NCI-H524 treated with DMSO at 0.1 percent for 48 hours (cell line): ENCODE data around the gene NNMT.
"Not testable (repeated sequence)": the region's sequence is repeated elsewhere in the genome, so short reads cannot be mapped to it uniquely, and the experiment has no call there.

Source experiments
- DNase-seq: peaks from one replicate; lab custom pipeline; 2025; lab: John Stamatoyannopoulos, UW

Gene NNMT

DNA sequence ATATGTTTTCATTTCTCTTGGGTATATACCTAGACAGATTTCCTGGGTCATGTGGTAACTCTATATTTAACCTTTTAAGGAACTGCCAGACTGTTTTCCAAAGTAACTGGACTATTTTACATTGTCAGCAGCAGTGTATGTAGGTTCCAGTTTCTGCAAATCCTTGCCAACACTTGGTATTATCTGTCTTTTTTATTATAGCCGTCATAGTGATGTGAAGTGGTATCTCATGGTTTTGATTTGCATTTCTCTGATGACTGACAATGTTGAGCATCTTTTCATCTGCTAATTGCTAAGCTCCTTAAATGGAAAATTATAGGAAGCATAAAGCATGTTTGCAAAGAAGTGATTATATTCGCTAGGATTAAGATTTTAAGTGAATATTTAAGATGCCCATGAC is 13.9 kb downstream of the NNMT start:
- no peak for DNase-seq

DNA sequence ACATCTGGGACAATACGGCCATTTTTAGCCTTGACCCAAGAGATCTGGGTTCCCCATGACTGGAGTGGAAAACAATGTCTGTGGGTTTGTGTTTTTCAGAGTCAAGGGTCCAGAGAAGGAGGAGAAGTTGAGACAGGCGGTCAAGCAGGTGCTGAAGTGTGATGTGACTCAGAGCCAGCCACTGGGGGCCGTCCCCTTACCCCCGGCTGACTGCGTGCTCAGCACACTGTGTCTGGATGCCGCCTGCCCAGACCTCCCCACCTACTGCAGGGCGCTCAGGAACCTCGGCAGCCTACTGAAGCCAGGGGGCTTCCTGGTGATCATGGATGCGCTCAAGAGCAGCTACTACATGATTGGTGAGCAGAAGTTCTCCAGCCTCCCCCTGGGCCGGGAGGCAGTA is 15.7 kb downstream of the NNMT start:
- no peak for DNase-seq

- no peak for DNase-seq
Observed at GRCh38 chr11:114314096-114314495, 17.9 kb downstream of the NNMT start.

DNA sequence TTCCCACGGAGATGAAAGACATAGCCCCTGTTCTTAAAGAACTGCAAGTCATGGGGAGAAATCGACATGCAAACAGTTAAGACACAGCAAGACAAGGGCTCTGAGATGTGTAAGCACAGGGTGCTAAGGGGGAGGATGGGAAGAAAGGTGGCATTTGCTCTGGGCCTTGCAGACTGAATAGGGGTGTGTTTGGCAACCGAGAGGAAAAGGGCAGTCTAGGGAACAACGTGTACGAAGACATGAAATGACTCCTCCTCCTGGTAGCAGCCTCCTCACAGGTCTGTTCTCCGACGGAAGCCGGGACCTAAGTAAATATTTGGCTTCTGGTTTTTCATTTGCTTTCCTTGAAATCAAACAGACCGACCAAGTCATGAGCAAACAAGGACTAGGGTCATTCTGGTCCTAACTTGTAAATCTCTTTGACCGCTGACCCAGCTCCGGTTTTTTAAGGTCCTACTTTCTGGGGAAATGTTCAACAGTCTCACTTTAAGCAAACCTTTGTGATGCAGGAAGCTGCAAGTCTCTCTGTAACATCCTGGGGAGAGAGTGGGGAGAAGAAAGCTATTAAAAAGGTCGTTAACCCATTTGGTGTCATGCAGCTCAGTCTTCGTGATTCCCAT is 19.7 kb downstream of the NNMT start:
- no peak for DNase-seq

DNA sequence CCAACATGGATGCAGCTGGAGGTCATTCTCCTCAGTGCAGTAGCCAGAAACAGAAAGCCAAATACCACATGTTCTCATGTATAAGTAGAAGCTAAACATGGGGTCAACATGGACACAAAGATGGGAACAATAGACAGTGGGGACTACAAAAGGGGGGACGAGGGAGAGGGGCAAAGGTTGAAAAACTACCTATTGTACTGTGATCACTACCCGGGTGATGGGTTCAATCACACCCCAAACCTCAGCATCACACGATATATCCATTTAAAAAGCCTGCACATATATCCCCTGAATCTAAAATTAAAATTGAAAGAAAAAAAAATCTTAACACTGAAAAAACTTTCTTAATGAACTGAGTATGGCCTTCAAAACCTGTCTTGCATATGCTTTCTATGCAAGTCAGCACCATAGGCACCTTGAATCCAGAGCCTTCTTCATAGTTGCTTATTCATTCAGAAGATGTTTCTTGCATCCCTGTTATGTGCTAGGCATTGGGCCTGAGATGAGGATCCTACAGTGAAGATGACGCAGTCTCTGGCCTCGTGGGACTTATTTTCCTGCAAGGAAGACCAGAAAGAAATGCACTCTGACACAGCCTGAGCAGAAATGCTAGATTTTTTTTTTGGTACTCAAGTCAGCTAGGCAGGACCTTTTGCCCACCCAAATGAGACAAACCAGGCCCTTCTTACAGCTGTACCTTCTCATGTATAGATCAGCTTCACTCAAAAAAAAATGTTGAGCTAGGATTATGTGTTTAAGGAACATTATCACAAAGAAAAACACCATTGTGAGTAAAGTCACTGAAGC is 21.0 kb downstream of the NNMT start:
- no peak for DNase-seq

- no peak for DNase-seq
Observed at GRCh38 chr11:114317787-114318137, 21.6 kb downstream of the NNMT start.

GRCh38 chr11:114318361-114318760 is 22.2 kb downstream of the NNMT start:
- DNase-seq: no peak

DNA sequence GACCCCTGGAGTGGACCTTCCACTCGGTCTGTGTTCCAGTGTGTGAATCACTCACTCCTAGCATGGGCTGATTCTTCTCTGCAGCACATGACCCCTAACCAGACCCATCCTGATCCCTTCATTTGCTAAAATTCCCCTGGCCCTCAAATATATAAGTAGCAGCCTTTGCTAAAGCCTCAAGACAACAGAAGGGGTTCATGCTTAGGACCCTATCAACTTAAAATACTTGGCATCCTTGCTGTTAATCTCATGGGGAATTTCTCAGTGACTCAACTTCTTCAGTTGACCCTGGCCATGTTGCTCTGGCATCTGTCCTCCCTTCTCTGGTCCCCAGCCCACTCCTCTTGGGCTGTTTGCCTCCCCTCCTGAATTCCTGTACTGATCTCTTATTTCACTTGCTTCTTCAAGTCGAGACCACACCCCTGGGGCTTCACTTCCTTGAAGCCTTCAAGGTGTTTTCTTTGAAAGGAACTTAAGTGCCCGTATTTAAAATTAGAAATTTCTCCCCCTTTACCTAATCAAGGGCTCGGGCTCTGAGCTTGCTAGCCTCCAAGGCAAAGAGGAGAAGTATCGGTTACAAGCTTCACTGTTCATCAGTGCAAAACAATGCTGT is 23.6 kb downstream of the NNMT start:
- DNase-seq: no peak

DNA sequence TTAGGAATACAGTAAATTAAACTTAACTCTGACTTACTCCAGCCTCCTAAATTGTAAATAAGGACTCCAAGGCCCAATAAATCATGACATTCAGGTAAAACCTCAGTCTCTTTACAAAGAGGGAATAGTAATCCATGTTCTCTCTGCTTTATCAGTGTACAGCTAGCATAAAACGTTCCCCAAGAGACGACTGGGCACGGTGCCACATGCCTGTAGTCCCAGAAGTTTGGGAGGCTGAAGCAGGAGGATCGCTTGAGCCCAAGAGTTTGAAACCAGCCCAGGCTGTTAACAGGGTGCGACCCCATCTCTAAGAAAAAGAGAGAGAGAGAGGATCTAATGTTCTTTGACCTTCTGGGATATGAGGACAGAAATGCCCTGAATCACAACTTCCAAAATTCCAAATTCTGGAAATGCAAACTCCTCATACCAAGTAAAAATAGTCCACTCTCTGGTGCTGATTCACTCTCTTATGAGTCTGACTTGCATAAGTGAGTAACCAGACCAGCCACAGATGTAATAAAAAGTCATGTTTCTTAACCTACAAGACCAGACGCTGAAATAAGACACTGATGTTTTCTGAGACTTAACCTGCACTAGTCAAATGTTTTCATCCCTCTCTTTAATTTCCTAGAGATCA is 25.5 kb downstream of the NNMT start:
- DNase-seq: no peak

DNA sequence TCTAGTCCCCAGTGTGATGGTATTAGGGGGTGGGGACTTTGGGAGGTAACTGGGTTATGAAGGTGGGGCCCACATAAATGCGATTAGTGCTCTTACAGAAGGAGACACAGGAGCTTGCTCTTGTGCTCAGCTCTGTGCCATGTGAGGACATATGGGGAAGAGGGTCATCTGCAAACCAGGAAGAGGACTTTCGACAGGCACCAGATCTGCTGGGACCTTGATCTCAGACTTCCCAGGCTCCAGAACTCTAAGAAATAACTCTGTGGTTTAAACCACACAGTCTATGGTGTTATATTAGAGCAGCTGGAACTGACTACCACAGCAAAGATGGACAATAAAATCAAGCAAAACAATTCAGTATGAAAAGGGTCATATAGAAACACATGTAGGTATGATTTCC is 26.7 kb downstream of the NNMT start:
- no peak for DNase-seq

- DNase-seq: no peak
Observed at GRCh38 chr11:114326151-114326550, 30.0 kb downstream of the NNMT start.

- DNase-seq: no peak
Observed at GRCh38 chr11:114326776-114327175, 30.6 kb downstream of the NNMT start.

DNA sequence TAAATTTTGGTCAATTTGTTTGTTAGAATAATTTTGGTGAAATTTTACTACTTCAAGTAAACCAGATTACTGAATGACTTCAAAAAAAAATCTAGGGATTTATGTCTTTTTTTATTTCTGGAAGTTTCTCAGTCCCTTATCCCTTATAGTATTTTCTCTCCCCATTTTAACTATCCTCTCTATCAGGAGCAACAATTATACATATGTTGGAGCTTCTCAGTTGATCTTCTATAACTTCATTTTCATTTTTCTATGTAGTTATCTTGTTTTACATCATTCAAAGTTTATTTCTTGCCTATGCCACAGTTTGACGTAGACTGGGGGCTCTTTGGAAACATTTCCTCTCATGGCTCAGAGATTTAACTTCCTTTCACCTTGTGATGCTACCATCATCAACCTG is 34.2 kb downstream of the NNMT start:
- DNase-seq: no peak

DNA sequence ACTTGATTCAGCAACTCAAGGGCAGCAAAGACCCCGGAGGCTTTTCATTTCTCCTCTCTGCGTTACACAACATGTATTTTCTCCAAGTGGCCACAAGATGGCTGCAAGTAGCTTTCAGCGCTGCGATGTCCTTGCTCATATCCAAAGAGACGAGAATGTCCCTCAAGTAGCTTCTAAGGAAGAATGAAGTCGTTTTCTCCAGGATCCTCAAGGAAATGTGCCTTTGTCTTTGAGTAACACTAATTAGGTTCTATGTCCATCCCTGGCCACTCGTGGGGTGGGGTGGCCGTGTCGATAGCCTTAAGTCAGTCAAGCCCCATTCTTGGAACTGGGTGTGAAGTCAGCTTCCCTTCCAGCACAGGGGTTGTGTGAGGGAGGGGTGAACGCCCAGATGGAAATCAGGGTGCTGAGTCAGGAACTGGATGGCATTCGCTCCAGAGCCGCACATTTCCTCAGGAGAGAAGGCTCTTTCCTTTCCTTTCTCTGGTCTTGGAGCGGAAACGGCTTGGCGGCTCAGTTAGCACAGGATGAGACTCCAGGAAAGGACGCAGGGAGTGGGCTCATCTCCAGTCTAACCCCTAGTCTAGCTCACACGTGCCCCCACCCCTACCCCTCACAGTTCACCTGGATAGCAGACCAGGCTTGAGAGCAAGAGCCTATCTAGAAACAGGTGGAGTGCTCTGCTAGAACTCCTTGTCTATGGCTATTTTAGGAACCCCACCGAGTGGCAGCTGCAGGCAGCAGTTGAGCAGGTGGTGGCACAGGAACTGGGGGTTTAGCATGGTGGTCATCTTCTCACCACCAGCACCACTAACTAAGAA is 44.3 kb downstream of the NNMT start:
- DNase-seq: no peak

DNA sequence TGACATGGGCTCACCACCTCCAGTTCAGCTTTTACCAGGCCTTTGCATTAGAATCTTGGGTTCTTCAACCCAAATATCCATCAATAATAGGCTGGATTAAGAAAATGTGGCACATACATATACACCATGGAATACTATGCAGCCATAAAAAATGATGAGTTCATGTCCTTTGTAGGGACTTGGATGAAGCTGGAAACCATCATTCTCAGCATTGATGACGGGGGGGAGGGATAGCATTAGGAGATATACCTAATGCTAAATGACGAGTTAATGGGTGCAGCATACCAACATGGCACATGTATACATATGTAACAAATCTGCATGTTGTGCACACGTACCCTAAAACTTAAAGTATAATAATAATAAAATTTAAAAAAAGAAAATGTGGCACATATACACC is 45.5 kb downstream of the NNMT start:
- not testable (repeated sequence) for DNase-seq

GRCh38 chr11:114342476-114342875 is 46.3 kb downstream of the NNMT start:
- DNase-seq: no peak

- no peak for DNase-seq
Observed at GRCh38 chr11:114343020-114343419, 46.8 kb downstream of the NNMT start.

DNA sequence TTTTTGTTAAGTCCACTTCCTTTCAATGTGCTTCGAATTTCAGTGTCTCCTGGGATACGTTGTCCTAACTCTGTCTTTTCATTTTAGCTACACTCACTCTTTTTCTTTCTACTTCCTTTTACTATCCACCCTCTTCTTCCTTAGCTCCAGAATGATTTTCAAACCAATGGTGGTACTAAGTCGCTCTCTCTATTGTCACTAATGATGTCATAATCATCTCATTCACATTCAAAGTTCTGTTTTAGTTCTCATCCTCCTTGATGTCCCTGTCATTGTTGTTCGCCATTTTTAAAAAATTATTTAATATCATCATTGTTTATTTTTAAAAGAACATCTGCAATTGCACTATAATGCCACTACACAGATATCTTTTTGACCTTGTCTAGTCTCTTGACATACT is 47.3 kb downstream of the NNMT start:
- DNase-seq: no peak

GRCh38 chr11:114344494-114344893 is 48.3 kb downstream of the NNMT start:
- no peak for DNase-seq

GRCh38 chr11:114345575-114346222 is 49.5 kb downstream of the NNMT start:
- DNase-seq: no peak

- no peak for DNase-seq
Observed at GRCh38 chr11:114346709-114347141, 50.5 kb downstream of the NNMT start.
